K562 (cell line): ENCODE results near the gene PCBD1.

Source experiments
- BCOR ChIP-seq: fragments of 450-650 bp; IDR thresholded peaks from 2 replicates; pipeline ENCODE4 v1.6.1; 2016
- BHLHE40 ChIP-seq: IDR thresholded peaks from 2 replicates; pipeline ENCODE4 v1.6.1; 2011; ENCODE audit warnings: low read length, improper control_type of control experiment
- CTCF ChIP-seq, 3 experiments: IDR thresholded peaks in 2 of 3; conservative IDR thresholded peaks in 1 of 3; 2 replicates each; pipeline ENCODE4 v1.5.1; 2011 to 2012; ENCODE audit warnings: low read length in 3 of 3, mild to moderate bottlenecking in 3 of 3, control low read depth in 2 of 3, improper control_type of control experiment in 1 of 3, inconsistent platforms in 1 of 3, low read depth in 1 of 3, mixed read lengths in 1 of 3, moderate library complexity in 1 of 3; ENCODE audit not compliant: insufficient read depth in 2 of 3
- HDGF ChIP-seq: fragments of 450-650 bp; IDR thresholded peaks from 2 replicates; pipeline ENCODE4 v1.6.1; 2016
- NFE2L1 ChIP-seq: fragments of 450-650 bp; IDR thresholded peaks from 2 replicates; pipeline ENCODE4 v1.6.1; 2016; ENCODE audit warnings: missing genetic modification characterization, low read depth, mild to moderate bottlenecking, missing compliant biosample characterization, moderate library complexity, borderline replicate concordance
- NR2C1 ChIP-seq, 2 experiments: fragments of 450-650 bp; IDR thresholded peaks; 2 replicates each; pipeline ENCODE4 v1.6.1; 2017; ENCODE audit warnings: mild to moderate bottlenecking in 2 of 2, antibody characterized with exemption in 1 of 2, inconsistent platforms in 1 of 2, missing compliant biosample characterization in 1 of 2, missing genetic modification characterization in 1 of 2
- PYGO2 ChIP-seq: fragments of 450-650 bp; IDR thresholded peaks from 2 replicates; pipeline ENCODE4 v1.6.1; 2016; ENCODE audit warnings: mild to moderate bottlenecking, missing genetic modification characterization, moderate library complexity, missing compliant biosample characterization
- RBFOX2 ChIP-seq: fragments of 200-400 bp; formaldehyde crosslinking; IDR thresholded peaks from 2 replicates; pipeline ENCODE4 v1.6.1; 2017; ENCODE audit warnings: low read depth, mild to moderate bottlenecking, low read length, moderate library complexity
- SAFB2 ChIP-seq: fragments of 200-400 bp; formaldehyde crosslinking; IDR thresholded peaks from 2 replicates; pipeline ENCODE4 v1.6.1; 2018; ENCODE audit warnings: borderline replicate concordance, low read length, low read depth, moderate library complexity; ENCODE audit not compliant: severe bottlenecking
- TF ChIP-seq, protein P1 (sequence below): sonication (generic); formaldehyde crosslinking; IDR thresholded peaks from 2 replicates; pipeline ENCODE4 v1.8.0; 2022; ENCODE audit warnings: missing genetic modification reagents, mild to moderate bottlenecking, moderate library complexity, borderline replicate concordance

DNA sequence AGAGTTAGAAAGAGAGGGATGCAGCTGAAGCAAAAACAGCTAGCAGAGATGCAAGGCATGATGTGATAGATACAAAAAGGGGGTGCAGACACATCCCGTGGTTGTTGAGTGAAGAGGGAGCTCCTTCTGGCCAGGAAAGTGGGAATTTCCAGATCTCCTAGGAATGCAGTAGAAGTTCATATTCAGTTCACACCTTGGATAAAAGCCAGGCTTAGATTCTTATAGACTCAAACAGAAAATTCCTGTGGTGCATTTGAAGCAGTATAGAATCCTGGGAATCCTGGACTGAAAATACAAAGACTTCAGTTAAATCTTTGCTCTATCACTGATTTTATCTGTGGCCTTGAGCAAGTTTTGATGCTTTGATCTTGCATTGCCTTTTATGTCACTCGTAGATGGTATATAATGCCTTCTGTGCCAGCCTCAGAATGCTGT, 38.8 kb downstream of the PCBD1 start:
- no peak for TF ChIP-seq PYGO2 (tag)
- TF ChIP-seq CTCF (IDR thresholded peaks at IDR 0.05 in 2 of 3, conservative IDR thresholded peaks at IDR 0.05 in 1 of 3; ENCODE audit: insufficient read depth in 2 of 3, low read depth in 1 of 3, low read length in 3 of 3), result no peak
- no peak for TF ChIP-seq RBFOX2
- no peak for TF ChIP-seq SAFB2
- no peak for TF ChIP-seq BCOR
- TF ChIP-seq BHLHE40, result no peak
- TF ChIP-seq NFE2L1 (tag), result no peak
- TF ChIP-seq HDGF, result no peak
- TF ChIP-seq NR2C1 (IDR thresholded peaks at IDR 0.05), result no peak
- no peak for TF ChIP-seq NR2C1 (tag; IDR thresholded peaks at IDR 0.05)
- TF ChIP-seq, protein P1, sequence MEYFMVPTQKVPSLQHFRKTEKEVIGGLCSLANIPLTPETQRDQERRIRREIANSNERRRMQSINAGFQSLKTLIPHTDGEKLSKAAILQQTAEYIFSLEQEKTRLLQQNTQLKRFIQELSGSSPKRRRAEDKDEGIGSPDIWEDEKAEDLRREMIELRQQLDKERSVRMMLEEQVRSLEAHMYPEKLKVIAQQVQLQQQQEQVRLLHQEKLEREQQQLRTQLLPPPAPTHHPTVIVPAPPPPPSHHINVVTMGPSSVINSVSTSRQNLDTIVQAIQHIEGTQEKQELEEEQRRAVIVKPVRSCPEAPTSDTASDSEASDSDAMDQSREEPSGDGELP (CRISPR knock-in tag), result no peak
